ENCODE data around the gene OMG. TPM values are rescaled to one million over a fixed set of nuclear protein-coding genes. Genes with fewer than 3 reads are reported as not detected.

Gene OMG
- total RNA-seq, 3 donors from 2014 or later, result 0.51 to 1.5 TPM; not detected in 1

- no peaks in the 10 kb centered on the region for H3K36me3 ChIP-seq (ENCODE audit: low read depth)
- DNase-seq (no peak), ATAC-seq (no peak)
- intact Hi-C loops (cut with DNase I, micrococcal nuclease), result no loop called here
- H3K9me3 ChIP-seq, result no peaks in the 10 kb centered on the region
- TF ChIP-seq CTCF (IDR thresholded peaks at IDR 0.05), result no peak
- no peak overlapping the region for H3K4me3 ChIP-seq
- no peaks in the 10 kb centered on the region for H3K4me1 ChIP-seq (ENCODE audit: low read depth)
These were observed 26.5 kb upstream of the OMG start for GRCh38 chr17:31323551-31323950.

GRCh38 chr17:31321966-31322365, 24.9 kb upstream of the OMG start:
- H3K36me3 ChIP-seq (ENCODE audit: low read depth), result no peaks in the 10 kb centered on the region
- no peak overlapping the region for H3K4me3 ChIP-seq
- H3K9me3 ChIP-seq, result no peaks in the 10 kb centered on the region
- ATAC-seq (peak; percentile 47), DNase-seq (no peak)
- intact Hi-C loops (cut with DNase I, micrococcal nuclease), result no loop called here
- H3K4me1 ChIP-seq (ENCODE audit: low read depth), result no peaks in the 10 kb centered on the region
- TF ChIP-seq CTCF (IDR thresholded peaks at IDR 0.05), result no peak

- no peaks in the 10 kb centered on the region for H3K9me3 ChIP-seq
- ATAC-seq (peak; percentile 68), DNase-seq (peak in 1 of 3 donors; percentile 31)
- H3K4me1 ChIP-seq (ENCODE audit: low read depth), result no peaks in the 10 kb centered on the region
- no peaks in the 10 kb centered on the region for H3K36me3 ChIP-seq (ENCODE audit: low read depth)
- intact Hi-C loops (cut with DNase I, micrococcal nuclease), result no loop called here
- no peak for TF ChIP-seq CTCF (IDR thresholded peaks at IDR 0.05)
- no peak within 1 kb of the TSS for H3K4me3 ChIP-seq
These were observed 24.4 kb upstream of the OMG start, which contains the start of gene EVI2A for GRCh38 chr17:31321481-31321880. Gene EVI2A (minus strand): TSS chr17:31321622. CDS start chr17:31319013, 2,609 bp downstream.

- H3K4me3 ChIP-seq, result no peak overlapping the region
- H3K4me1 ChIP-seq (ENCODE audit: low read depth), result no peaks in the 10 kb centered on the region
- peak; percentile 31 for ATAC-seq
- H3K9me3 ChIP-seq, result no peaks in the 10 kb centered on the region
- DNase-seq, result no peak
- no peak for TF ChIP-seq CTCF (IDR thresholded peaks at IDR 0.05)
- H3K36me3 ChIP-seq (ENCODE audit: low read depth), result no peaks in the 10 kb centered on the region
- intact Hi-C loops (cut with DNase I, micrococcal nuclease), result no loop called here
These were observed 23.8 kb upstream of the OMG start for GRCh38 chr17:31320791-31321190.

GRCh38 chr17:31320241-31320640, 23.2 kb upstream of the OMG start:
- DNase-seq, result no peak
- Histone ChIP-seq H3K4me1 (ENCODE audit: low read depth) (no peaks in the 10 kb centered on the region), H3K36me3 (ENCODE audit: low read depth) (no peaks in the 10 kb centered on the region), H3K9me3 (no peaks in the 10 kb centered on the region), H3K4me3 (no peak overlapping the region)
- no peak for ATAC-seq
- TF ChIP-seq CTCF (IDR thresholded peaks at IDR 0.05), result no peak
- intact Hi-C loops (cut with DNase I, micrococcal nuclease), result no loop called here

Data from mucosa of descending colon (tissue), 3 donors.